HG03025 (cell line): ENCODE measurements around the gene CEP20.
"Not testable (repeated sequence)": the region's sequence is repeated elsewhere in the genome, so short reads cannot be mapped to it uniquely, and the experiment has no call there.

Experiments
- ATAC-seq: cut with Tn5 transposase; IDR thresholded peaks from one replicate; pipeline ENCODE4 v1.9.1; 2021; ENCODE audit warnings: mild to moderate bottlenecking, moderate library complexity; ENCODE audit not compliant: unreplicated experiment, low FRiP score

CEP20 gene

GRCh38 chr16:15864939-15865338 is 23.5 kb downstream of the CEP20 start:
- ATAC-seq, result no peak

GRCh38 chr16:15861996-15862395 is 26.4 kb downstream of the CEP20 start:
- no peak for ATAC-seq

GRCh38 chr16:15858921-15859668 is 29.3 kb downstream of the CEP20 start:
- no peak for ATAC-seq

- ATAC-seq, result no peak
Observed at GRCh38 chr16:15857724-15858560, 30.5 kb downstream of the CEP20 start.

GRCh38 chr16:15856901-15857698 is 31.3 kb downstream of the CEP20 start, which contains the start of gene MYH11:
Gene MYH11, minus strand, starts transcription at chr16:15857028. Its CDS starts 18,776 bp downstream, at chr16:15838252.
- no peak for ATAC-seq

GRCh38 chr16:15856182-15856581 is 32.2 kb downstream of the CEP20 start:
- no peak for ATAC-seq

GRCh38 chr16:15855704-15856003 is 32.7 kb downstream of the CEP20 start:
- ATAC-seq, result peak; percentile 59

GRCh38 chr16:15854906-15855703 is 33.3 kb downstream of the CEP20 start:
- ATAC-seq, result no peak

- no peak for ATAC-seq
Observed at GRCh38 chr16:15854061-15854460, 34.3 kb downstream of the CEP20 start.

- no peak for ATAC-seq
Observed at GRCh38 chr16:15853021-15853420, 35.4 kb downstream of the CEP20 start.

- ATAC-seq, result not testable (repeated sequence)
Observed at GRCh38 chr16:15850555-15850954, 37.8 kb downstream of the CEP20 start.

- no peak for ATAC-seq
Observed at GRCh38 chr16:15849209-15849981, 39.0 kb downstream of the CEP20 start.

GRCh38 chr16:15847611-15848175 is 40.7 kb downstream of the CEP20 start:
- ATAC-seq, result no peak

- no peak for ATAC-seq
Observed at GRCh38 chr16:15846510-15846909, 41.9 kb downstream of the CEP20 start.

- ATAC-seq, result no peak
Observed at GRCh38 chr16:15843635-15844279, 44.6 kb downstream of the CEP20 start.

GRCh38 chr16:15839204-15839603 is 49.2 kb downstream of the CEP20 start:
- ATAC-seq, result not testable (repeated sequence)

GRCh38 chr16:15837761-15838160 is 50.6 kb downstream of the CEP20 start:
- no peak for ATAC-seq

- ATAC-seq, result no peak
Observed at GRCh38 chr16:15836965-15837611, 51.3 kb downstream of the CEP20 start.
